GM18861 (cell line): ENCODE results near the gene DPM3.
A peak's percentile ranks its signal among the peaks of the same experiment; 100 is the strongest.
"Not testable (repeated sequence)": the region's sequence is repeated elsewhere in the genome, so short reads cannot be mapped to it uniquely, and the experiment has no call there.

Experiments used
- ATAC-seq: cut with Tn5 transposase; IDR thresholded peaks from one replicate; pipeline ENCODE4 v1.9.1; 2021; ENCODE audit not compliant: unreplicated experiment

DPM3 gene

GRCh38 chr1:155139895-155140629 lies at the start of gene DPM3:
Gene DPM3, minus strand, starts transcription at chr1:155140531. Its CDS starts 291 bp downstream, at chr1:155140240.
- ATAC-seq: peak; percentile 65

- ATAC-seq: not testable (repeated sequence)
Observed at GRCh38 chr1:155189926-155190325, 49.6 kb upstream of the DPM3 start.

- ATAC-seq: no peak
Observed at GRCh38 chr1:155188268-155188667, 47.9 kb upstream of the DPM3 start.

- ATAC-seq: no peak
Observed at GRCh38 chr1:155187456-155187891, 47.1 kb upstream of the DPM3 start.

GRCh38 chr1:155186794-155187455 lies 46.6 kb upstream of the DPM3 start:
- no peak for ATAC-seq

- no peak for ATAC-seq
Observed at GRCh38 chr1:155186067-155186793, 45.9 kb upstream of the DPM3 start.

GRCh38 chr1:155185783-155186066 lies 45.4 kb upstream of the DPM3 start:
- ATAC-seq: no peak

GRCh38 chr1:155184835-155185782 lies 44.8 kb upstream of the DPM3 start:
- peak; percentile 82 for ATAC-seq

- ATAC-seq: no peak
Observed at GRCh38 chr1:155184351-155184811, 44.0 kb upstream of the DPM3 start.

GRCh38 chr1:155183775-155184221 lies 43.5 kb upstream of the DPM3 start:
- no peak for ATAC-seq

GRCh38 chr1:155182052-155182550 lies 41.8 kb upstream of the DPM3 start:
- ATAC-seq: no peak

- no peak for ATAC-seq
Observed at GRCh38 chr1:155181371-155182051, 41.2 kb upstream of the DPM3 start.

- ATAC-seq: no peak
Observed at GRCh38 chr1:155179112-155180031, 39.0 kb upstream of the DPM3 start.

GRCh38 chr1:155178441-155179111 lies 38.2 kb upstream of the DPM3 start:
- ATAC-seq: no peak

- ATAC-seq: no peak
Observed at GRCh38 chr1:155177918-155178281, 37.6 kb upstream of the DPM3 start.

GRCh38 chr1:155177192-155177917 lies 37.0 kb upstream of the DPM3 start:
- ATAC-seq: no peak

GRCh38 chr1:155176544-155177071 lies 36.3 kb upstream of the DPM3 start:
- no peak for ATAC-seq
